Measurements from ENCODE around the gene FAM200C. TPM values are rescaled to one million over a fixed set of nuclear protein-coding genes. Genes with fewer than 3 reads are reported as not detected.

FAM200C gene
- total and polyA plus RNA-seq, 2 of the 8 experiments (the other 6 are each of a cell fraction or from before 2014, with no cell fraction given): 2.6 to 7.3 TPM

GRCh38 chr5:160442824-160443431 lies 43.1 kb upstream of the FAM200C start:
- H3K79me1 ChIP-seq (ENCODE audit: low read depth, low read length): no peaks in the 10 kb centered on the region
- H2BK15ac ChIP-seq (ENCODE audit: low read length): 0 out of 2 replicates have a peak overlapping the region, but pooled peaks have one; percentile 61
- H3K4me2 ChIP-seq (ENCODE audit: insufficient read depth in 1 of 2, low read depth in 2 of 2, low read length in 2 of 2): no peak overlapping the region
- FAIRE-seq (no peak), DNase-seq (ENCODE audit: low read depth in 1 of 2, low spot score in 2 of 2) (no peak)
- H2BK5ac ChIP-seq (ENCODE audit: low read depth, low read length): no peak overlapping the region
- no peaks in the 10 kb centered on the region for H3K36me3 ChIP-seq (ENCODE audit: control insufficient read depth in 2 of 4, insufficient read depth in 4 of 4, low read length in 3 of 4)
- H3K9me3 ChIP-seq (ENCODE audit: insufficient read depth in 2 of 2, low read depth in 1 of 2, low read length in 1 of 2): 0 out of 4 replicates have a peak, but pooled peaks cover 0 to 3% of the 10 kb centered on the region in 2 experiments
- H2BK12ac ChIP-seq (ENCODE audit: low read depth, low read length): peak overlapping the region; percentile 64; the same call in 1 of the 2 replicates
- no peaks in the 10 kb centered on the region for H3K79me2 ChIP-seq (ENCODE audit: control insufficient read depth in 1 of 2, insufficient read depth in 2 of 2, low read length in 2 of 2)
- H3K9ac ChIP-seq (replicated peaks in 1 of 4; ENCODE audit: extremely low read depth in 1 of 4, low read depth in 3 of 4, low read length in 3 of 4): no peak overlapping the region
- ChIA-PET CTCF (ENCODE audit: partially characterized antibody) (interaction anchor here (0.7 to 6.2 kb wide), 7 partner anchors 21 to 1101 kb away, joined by 3 to 81 read pairs (median 3); no protein-coding TSS in a partner anchor), POLR2A (ENCODE audit: partially characterized antibody) (interaction anchor here (1.0 kb wide), 1 partner anchor 13 kb away, joined by 4 read pairs; no protein-coding TSS in a partner anchor)
- H4K5ac ChIP-seq (ENCODE audit: insufficient read length, low read depth, low read length): no peak overlapping the region
- no peak overlapping the region for H4K8ac ChIP-seq (ENCODE audit: extremely low read depth, insufficient read depth, low read length)
- no peaks in the 10 kb centered on the region; the same call in 1 of the 2 replicates for H3K23me2 ChIP-seq (ENCODE audit: low read depth, low read length)
- H4K91ac ChIP-seq (replicated peaks; ENCODE audit: insufficient read length, low read length): no peak overlapping the region
- H3K14ac ChIP-seq (ENCODE audit: insufficient read length): no peak overlapping the region
- no peak overlapping the region for H3K27ac ChIP-seq (ENCODE audit: low read depth, low read length)
- no peak overlapping the region for H3K4me3 ChIP-seq (ENCODE audit: extremely low read depth in 1 of 4, insufficient read depth in 2 of 4, low read depth in 3 of 4, low read length in 4 of 4)
- H3K27me3 ChIP-seq (replicated peaks in 1 of 4; ENCODE audit: control insufficient read depth in 3 of 4, extremely low read depth in 1 of 4, insufficient read depth in 3 of 4, low read length in 3 of 4): no peaks in the 10 kb centered on the region
- 0 out of 2 replicates have a peak overlapping the region, but pooled peaks have one; percentile 43 for H2BK20ac ChIP-seq (ENCODE audit: low read length)
- peak overlapping the region; percentile 80; the same call in 1 of the 2 replicates for H2AK5ac ChIP-seq (ENCODE audit: low read depth, low read length)
- 94% methylated on average over 4 of the region's 4 CpGs; no CpG with 5 or more reads in 1 of the 2 experiments for WGBS, 2 experiments (ENCODE audit: extremely low coverage in 1 of 2, insufficient coverage in 1 of 2, insufficient read length in 1 of 2, insufficient replicate concordance in 2 of 2, low coverage in 1 of 2, low lambda C conversion rate in 2 of 2, missing lambda C conversion rate in 1 of 2)
- H3K23ac ChIP-seq (ENCODE audit: insufficient read length): no peak overlapping the region
- peak overlapping the region; percentile 38; the same call in 1 of the 2 replicates for H2AFZ ChIP-seq (ENCODE audit: low read length)
- H2BK120ac ChIP-seq (replicated peaks; ENCODE audit: low read depth, low read length): no peak overlapping the region
- H4K20me1 ChIP-seq (replicated peaks in 1 of 2; ENCODE audit: control insufficient read depth in 1 of 2, insufficient read depth in 2 of 2, low read length in 2 of 2): no peaks in the 10 kb centered on the region
- no peak overlapping the region for H3K4ac ChIP-seq (replicated peaks; ENCODE audit: insufficient read length, low read depth, low read length)
- H3K56ac ChIP-seq (replicated peaks; ENCODE audit: insufficient read length, low read depth, low read length): no peak overlapping the region
- no peak overlapping the region for H3K18ac ChIP-seq (ENCODE audit: extremely low read depth, low read length)
- H3K4me1 ChIP-seq (replicated peaks in 1 of 4; ENCODE audit: control insufficient read depth in 3 of 4, insufficient read depth in 4 of 4, low read length in 3 of 4): no peaks in the 10 kb centered on the region
- TF ChIP-seq TAF1 (IDR thresholded peaks at IDR 0.05; ENCODE audit: low read depth, low read length) (no peak), SP4 (IDR thresholded peaks at IDR 0.05; ENCODE audit: low read length) (no peak), TEAD4 (IDR thresholded peaks at IDR 0.05; ENCODE audit: low read depth, low read length) (no peak), POLR2A (IDR thresholded peaks at IDR 0.05; ENCODE audit: control extremely low read depth in 1 of 2, low read depth in 2 of 2, low read length in 2 of 2) (no peak), GTF2F1 (IDR thresholded peaks at IDR 0.05; ENCODE audit: borderline replicate concordance, low read depth, low read length) (no peak), MAFK (IDR thresholded peaks at IDR 0.05; ENCODE audit: low read depth, low read length) (no peak)

Measured in H1 (cell line).